ENCODE results near the gene CYSRT1. TPM values are rescaled to one million over a fixed set of nuclear protein-coding genes. Genes with fewer than 3 reads are reported as not detected.

CYSRT1 gene
- total RNA-seq, 1 experiment from 2014 or later, result 1.3 TPM

GRCh38 chr9:137216188-137216965 lies 8.6 kb upstream of the CYSRT1 start:
- Histone ChIP-seq H3K9me3 (ENCODE audit: low read length) (no peaks in the 10 kb centered on the region), H3K79me2 (ENCODE audit: low read length) (no peaks in the 10 kb centered on the region), H4K20me1 (ENCODE audit: low read length) (no peaks in the 10 kb centered on the region), H3K4me1 (ENCODE audit: insufficient read depth, low read length) (peaks cover 24% of the 10 kb centered on the region), H3K9ac (ENCODE audit: low read length) (no peak overlapping the region), H3K27me3 (ENCODE audit: low read length) (no peaks in the 10 kb centered on the region), H3K4me3 (ENCODE audit: low read length) (peak overlapping the region; percentile 70; the same call in 1 of the 2 replicates), H3K36me3 (ENCODE audit: low read depth, low read length) (no peaks in the 10 kb centered on the region), H3F3A (ENCODE audit: low read length, unreplicated experiment) (no peaks in the 10 kb centered on the region), H3K4me2 (ENCODE audit: low read length) (peak overlapping the region; percentile 90), H3K9me2 (replicated peaks; ENCODE audit: low read length) (no peaks in the 10 kb centered on the region), H2AFZ (ENCODE audit: low read length) (no peak overlapping the region), H3K27ac (ENCODE audit: low read length) (no peak overlapping the region)
- TF ChIP-seq EZH2 (IDR thresholded peaks at IDR 0.05; ENCODE audit: low read length, unreplicated experiment) (no peak), EZH2phosphoT487 (IDR thresholded peaks at IDR 0.05; ENCODE audit: borderline replicate concordance, low read length) (no peak), CTCF (conservative IDR thresholded peaks at IDR 0.05; ENCODE audit: low read depth, low read length) (no peak)
- ChIA-PET CTCF (no interaction called here), POLR2A (ENCODE audit: unreplicated experiment) (no interaction called here)
- intact Hi-C loops (cut with micrococcal nuclease), result no loop called here
- BruUV-seq (replicated peaks), result no TSS peak
- ATAC-seq (no peak), DNase-seq (no peak)

- peak overlapping the region; percentile 38; the same call in 1 of the 2 replicates for H2AFZ ChIP-seq (ENCODE audit: low read length)
- peaks cover 24% of the 10 kb centered on the region for H3K4me1 ChIP-seq (ENCODE audit: insufficient read depth, low read length)
- peak overlapping the region; percentile 59 for H3K9ac ChIP-seq (ENCODE audit: low read length)
- DNase-seq (peak; percentile 84), ATAC-seq (peak; percentile 70)
- no peaks in the 10 kb centered on the region for H3F3A ChIP-seq (ENCODE audit: low read length, unreplicated experiment)
- ChIA-PET CTCF (no interaction called here), POLR2A (ENCODE audit: unreplicated experiment) (interaction anchor here (0.5 to 0.7 kb wide), 2 partner anchors 67 to 131 kb away, joined by 5 to 7 read pairs; no protein-coding TSS in a partner anchor)
- H3K36me3 ChIP-seq (ENCODE audit: low read depth, low read length), result no peaks in the 10 kb centered on the region
- intact Hi-C loops (cut with micrococcal nuclease), result no loop called here
- H3K27ac ChIP-seq (ENCODE audit: low read length), result peak overlapping the region; percentile 42
- TSS peak; percentile 66 for BruUV-seq (replicated peaks)
- TF ChIP-seq EZH2phosphoT487 (IDR thresholded peaks at IDR 0.05; ENCODE audit: borderline replicate concordance, low read length), result no peak
- no peak for TF ChIP-seq EZH2 (IDR thresholded peaks at IDR 0.05; ENCODE audit: low read length, unreplicated experiment)
- TF ChIP-seq CTCF (conservative IDR thresholded peaks at IDR 0.05; ENCODE audit: low read depth, low read length), result no peak
- H3K4me2 ChIP-seq (ENCODE audit: low read length), result peak overlapping the region; percentile 90
- no peaks in the 10 kb centered on the region for H3K9me2 ChIP-seq (replicated peaks; ENCODE audit: low read length)
- H3K79me2 ChIP-seq (ENCODE audit: low read length), result no peaks in the 10 kb centered on the region
- no peaks in the 10 kb centered on the region for H3K9me3 ChIP-seq (ENCODE audit: low read length)
- no peaks in the 10 kb centered on the region for H3K27me3 ChIP-seq (ENCODE audit: low read length)
- peak overlapping the region; percentile 70 for H3K4me3 ChIP-seq (ENCODE audit: low read length)
- H4K20me1 ChIP-seq (ENCODE audit: low read length), result no peaks in the 10 kb centered on the region
These were observed 7.4 kb upstream of the CYSRT1 start for GRCh38 chr9:137217276-137218211.
